Colon (tissue), 2 donors: Measurements from ENCODE around the gene SLC11A1.

ENCODE experiments used
- FAIRE-seq: peaks from 2 replicates; lab custom pipeline; 2012; peaks lifted over from hg19 to GRCh38; lab: Jason Lieb, UNC
- donor health status: control.
- donor health status: control.

Gene SLC11A1

DNA sequence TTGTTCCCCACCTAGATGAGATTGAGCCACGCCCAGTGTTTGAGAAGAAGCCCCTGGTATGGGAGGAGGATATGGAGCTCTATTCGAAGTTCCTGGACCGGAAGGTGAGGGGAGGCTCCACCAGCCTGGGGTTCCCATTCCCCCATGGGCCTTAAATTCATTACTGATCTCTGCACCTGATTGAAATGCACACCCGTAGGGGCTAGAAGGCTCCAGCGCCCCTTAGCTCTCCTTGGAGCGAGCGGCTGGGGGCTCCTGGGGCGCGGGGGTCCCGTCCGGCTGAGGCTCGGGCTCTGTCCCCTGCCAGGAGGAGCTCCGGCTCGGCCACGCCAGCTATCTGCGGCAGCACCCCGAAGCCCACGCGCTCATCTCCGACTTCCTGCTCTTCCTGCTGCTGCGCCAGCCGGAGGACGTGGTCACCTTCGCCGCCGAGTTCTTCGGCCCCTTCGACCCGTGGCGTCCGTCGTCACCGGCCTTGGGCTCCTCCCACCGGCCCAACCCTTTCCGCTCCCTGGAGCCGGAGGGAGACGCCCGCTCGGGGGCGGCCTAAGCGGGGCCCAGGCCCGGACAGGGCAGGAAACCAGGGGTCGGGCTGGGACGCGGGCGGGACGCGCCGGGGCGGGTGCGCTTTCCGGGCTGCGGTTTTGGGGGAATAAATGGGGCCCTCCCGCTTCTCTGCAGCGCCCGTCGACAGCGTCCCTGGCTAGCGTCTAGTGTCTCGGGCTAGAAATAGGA is 14.5 kb upstream of the SLC11A1 start:
- FAIRE-seq, result no peak

DNA sequence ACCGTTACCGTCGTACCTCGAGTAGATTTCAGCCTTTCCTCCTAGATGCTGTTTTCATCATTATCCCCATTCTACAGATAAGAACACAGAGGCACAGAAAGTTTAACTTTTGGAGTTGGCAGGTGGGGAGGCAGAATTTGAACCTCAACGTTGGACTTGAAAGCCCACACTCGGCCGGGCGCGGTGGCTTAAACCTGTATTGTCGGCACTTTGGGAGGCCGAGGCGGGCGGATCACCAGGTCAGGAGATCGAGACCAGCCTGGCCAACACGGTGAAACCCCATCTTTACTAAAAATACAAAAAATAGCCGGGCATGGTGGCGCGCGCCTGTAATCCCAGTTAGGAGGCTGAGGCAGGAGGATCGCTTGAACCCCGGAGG is 13.9 kb upstream of the SLC11A1 start:
- no peak for FAIRE-seq

DNA sequence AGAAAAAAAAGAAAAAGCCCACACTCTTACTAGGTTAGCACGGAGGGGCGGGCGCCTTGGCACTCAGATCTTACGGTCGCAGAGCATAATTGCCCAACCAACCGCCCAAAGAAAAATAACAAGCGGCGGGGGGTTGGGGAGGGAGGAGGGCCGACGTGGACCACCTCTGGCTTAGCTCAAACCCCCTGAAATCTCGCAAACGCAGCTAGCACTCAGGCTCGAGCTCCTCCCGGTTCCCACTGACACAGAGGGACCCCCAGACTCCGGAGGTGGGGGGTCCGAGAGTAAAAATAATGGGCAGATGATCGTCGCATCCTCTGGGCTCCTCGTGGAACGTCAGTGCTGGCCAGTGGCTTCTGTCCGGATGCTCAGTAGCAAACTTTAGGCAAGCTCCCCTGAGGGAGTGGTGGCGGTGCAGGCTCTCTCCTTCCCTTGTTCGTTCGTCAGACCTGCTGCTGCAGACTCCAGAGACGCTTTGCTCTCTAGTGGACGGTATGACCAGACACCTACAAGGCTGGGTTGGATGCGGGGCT is 13.4 kb upstream of the SLC11A1 start:
- FAIRE-seq, result no peak

DNA sequence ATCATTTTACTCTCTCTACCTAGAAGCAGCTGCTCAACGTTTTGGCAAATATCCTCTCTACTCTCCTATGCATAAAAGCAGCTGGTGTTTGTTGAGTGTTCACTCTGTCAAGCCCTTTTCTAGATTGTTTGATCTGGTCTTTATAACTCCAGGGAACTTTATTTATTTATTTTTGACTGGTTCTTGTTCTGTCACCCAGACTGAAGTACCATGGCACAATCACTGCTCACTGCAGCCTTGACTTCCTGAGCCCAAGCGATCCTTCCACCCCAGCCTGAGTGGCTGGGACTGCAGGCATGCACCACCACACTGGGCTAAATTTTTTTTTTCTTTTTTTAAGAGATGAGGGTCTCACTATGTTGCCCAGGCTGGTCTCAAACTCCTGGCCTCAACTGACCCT is 12.7 kb upstream of the SLC11A1 start:
- no peak for FAIRE-seq

DNA sequence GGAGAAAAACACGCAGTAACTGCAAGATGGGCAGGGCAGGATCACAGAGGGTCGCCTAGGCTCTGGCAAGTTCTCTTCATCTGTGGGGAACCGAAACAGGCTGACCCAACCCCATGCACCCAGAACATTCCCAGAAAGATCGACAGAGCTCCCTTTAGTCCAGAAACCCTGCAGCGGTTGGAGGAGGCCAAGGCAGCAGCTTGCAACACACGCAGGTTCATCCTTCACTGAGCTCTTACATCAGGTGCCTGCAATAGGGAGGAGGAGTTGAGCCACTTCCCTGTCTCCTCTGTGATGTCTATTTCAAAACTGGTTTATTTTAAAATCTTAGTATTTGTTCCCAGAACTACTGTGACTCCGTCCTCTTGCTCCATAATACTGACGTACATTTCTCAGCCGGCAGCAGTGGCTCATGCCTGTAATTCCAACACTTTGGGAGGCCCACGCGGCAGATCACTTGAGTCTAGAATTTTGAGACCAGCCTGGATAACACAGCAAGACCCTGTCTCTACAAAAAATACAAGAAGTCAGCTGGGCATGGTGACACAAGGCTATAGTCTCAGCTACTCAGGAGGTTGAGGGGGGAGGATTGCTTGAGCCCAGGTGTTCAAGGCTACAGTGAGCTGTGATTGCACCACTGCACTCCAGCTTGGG is 11.5 kb upstream of the SLC11A1 start:
- FAIRE-seq, result no peak

DNA sequence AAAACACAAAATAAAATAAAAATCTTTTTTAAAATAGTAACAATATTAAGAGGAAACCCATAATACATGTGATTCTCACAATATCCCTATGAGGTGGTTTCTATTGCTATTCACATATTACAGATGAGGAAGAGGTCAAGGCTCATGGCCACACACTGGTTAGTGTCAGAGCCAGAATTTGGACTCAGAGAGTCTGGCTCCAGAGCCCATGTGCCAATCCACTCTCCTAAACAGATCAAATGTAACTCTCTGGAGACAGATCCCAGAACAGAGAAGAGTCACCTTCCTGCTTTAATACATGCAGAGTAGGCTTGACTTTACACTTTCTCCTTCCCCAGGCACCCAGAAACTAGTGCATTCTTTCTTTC is 10.1 kb upstream of the SLC11A1 start:
- no peak for FAIRE-seq

DNA sequence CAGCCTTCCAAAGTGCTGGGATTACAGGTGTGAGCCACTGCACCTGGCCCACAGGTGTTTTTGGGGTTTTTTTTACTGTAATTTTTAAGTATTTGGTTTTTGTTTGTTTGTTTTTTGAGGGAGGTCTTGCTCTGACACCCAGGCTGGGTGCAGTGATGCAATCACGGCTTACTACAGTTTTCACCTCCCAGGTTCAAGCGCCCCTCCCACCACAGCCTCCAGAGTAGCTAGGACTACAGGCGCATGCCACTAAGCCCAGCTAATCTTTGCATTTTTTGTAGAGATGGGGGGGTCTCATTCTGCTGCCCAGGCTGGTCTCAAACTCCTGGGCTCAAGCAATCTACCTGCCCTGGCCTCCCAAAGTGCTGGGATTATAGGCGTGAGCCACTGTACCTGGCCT is 7.3 kb upstream of the SLC11A1 start:
- no peak for FAIRE-seq

DNA sequence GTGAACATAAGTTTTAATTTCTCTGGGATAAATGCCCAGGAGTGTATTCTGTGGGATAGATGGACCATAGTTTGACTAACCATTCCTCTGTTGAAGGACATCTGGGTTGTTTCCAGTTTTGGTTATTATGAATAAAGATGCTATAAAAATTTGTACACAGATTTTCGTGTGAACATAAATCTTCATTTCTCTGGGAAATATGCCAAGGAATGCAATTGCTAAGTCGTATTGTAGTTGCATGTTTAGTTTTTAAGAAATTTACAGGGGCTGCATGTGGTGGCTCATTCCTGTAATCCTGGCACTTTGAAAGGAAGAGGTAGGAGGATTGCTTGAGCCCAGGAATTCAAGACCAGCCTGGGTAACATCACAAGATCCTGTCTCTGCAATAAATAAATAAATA is 6.9 kb upstream of the SLC11A1 start:
- FAIRE-seq, result no peak

DNA sequence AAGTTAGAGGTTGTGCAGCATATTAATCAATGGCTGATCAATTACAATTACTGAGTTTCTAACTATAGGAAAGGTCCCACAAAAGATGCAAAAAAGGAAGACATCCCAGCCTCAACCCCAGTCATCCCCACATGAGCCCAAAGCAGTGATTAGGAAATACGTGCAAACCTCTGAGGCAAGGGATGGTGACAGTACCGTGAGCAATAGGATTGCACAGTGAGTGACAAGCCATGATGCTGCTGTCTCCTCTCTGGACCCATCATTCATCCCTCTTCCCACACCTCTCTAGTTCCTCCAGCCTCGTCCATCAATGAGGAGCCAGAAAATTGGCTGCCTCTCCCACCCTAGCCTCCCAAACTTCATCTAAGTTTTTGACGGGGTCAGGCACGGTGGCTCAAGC is 4.0 kb upstream of the SLC11A1 start:
- no peak for FAIRE-seq

DNA sequence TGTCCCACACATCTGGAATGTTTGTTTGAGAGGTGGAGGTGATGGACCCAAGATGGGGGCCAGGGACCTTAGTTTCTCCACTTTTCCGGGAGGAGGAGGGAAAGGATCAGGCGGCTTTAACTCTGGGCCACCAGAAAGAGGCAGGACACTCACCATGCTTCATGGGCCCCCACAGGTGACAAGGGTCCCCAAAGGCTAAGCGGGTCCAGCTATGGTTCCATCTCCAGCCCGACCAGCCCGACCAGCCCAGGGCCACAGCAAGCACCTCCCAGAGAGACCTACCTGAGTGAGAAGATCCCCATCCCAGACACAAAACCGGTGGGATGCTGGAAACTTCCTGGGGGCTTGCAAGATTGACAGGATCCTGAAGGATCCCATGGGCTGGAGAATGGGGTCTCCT is 712 bp downstream of the SLC11A1 start:
- FAIRE-seq, result no peak

DNA sequence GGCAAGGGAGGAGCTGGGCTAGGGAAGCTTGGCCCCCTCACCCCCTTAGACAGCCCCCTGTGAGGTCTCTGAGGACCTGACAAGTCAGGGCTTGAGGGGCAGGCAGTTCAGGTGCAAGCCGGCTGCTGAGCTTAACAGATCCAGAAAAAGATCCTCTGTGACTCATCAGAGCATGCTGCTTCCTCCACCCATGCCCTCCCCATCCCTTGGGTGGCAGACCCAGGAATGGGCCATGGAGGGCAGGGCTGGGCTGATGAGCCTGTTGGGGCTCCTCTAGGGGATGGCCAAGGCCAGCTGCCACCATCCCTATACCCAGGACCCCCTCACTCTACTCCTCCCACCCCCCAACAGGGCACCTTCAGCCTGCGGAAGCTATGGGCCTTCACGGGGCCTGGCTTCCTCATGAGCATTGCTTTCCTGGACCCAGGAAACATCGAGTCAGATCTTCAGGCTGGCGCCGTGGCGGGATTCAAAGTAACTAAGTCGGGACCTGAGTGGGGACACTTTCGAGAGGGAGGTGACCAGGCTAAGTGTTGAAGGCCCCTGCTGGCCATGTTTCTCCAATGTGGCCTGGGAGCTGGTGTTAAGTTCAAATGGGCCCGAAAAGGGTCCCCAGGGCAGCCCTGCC is 1.9 kb downstream of the SLC11A1 start:
- no peak for FAIRE-seq

DNA sequence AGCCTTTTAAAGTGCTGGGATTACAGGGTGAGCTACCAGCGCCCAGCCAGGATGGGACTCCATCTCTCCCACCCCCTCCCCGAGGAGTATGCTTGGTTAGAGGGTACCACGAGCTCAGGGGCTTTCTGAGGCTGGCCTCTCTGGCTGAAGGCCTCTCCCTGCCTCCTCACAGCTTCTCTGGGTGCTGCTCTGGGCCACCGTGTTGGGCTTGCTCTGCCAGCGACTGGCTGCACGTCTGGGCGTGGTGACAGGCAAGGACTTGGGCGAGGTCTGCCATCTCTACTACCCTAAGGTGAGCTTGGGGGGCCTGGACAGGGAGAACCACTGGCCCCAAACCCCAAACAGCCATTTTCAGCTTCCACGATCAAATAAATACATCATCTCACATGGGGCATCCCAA is 2.9 kb downstream of the SLC11A1 start:
- FAIRE-seq, result no peak

DNA sequence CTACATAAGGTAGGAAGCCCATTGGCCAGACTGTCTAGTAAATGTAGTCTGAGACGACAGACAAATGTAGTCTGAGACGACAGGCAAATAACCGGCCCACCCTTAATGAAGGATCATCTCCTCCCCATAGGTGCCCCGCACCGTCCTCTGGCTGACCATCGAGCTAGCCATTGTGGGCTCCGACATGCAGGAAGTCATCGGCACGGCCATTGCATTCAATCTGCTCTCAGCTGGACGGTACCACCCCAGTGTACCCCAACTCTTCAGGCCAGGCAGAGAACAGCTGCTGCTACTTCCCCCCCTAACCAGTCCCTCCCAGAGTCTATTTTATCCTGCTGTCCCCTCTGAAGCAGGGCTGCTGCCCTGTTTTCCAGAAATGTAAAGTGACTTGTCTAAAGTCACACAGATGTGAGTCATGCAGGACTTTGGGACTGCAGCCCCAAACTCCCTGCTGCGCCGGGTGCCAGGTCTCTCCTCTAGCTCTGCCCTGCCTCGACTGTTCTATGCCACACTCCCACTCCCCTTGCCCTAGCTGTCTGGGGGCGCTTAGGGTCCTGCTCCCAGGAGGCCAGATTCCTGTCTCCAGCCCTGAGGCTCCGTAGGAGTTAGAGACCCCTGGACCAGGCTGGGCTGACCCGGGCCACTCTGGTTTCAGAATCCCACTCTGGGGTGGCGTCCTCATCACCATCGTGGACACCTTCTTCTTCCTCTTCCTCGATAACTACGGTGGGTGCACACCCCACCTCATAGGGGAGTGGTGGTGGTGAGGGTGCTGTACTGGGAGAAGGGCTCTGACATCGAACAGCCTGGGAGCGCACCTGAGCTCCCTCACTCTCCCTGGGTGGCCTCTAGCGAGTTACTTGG is 4.7 kb downstream of the SLC11A1 start:
- no peak for FAIRE-seq

DNA sequence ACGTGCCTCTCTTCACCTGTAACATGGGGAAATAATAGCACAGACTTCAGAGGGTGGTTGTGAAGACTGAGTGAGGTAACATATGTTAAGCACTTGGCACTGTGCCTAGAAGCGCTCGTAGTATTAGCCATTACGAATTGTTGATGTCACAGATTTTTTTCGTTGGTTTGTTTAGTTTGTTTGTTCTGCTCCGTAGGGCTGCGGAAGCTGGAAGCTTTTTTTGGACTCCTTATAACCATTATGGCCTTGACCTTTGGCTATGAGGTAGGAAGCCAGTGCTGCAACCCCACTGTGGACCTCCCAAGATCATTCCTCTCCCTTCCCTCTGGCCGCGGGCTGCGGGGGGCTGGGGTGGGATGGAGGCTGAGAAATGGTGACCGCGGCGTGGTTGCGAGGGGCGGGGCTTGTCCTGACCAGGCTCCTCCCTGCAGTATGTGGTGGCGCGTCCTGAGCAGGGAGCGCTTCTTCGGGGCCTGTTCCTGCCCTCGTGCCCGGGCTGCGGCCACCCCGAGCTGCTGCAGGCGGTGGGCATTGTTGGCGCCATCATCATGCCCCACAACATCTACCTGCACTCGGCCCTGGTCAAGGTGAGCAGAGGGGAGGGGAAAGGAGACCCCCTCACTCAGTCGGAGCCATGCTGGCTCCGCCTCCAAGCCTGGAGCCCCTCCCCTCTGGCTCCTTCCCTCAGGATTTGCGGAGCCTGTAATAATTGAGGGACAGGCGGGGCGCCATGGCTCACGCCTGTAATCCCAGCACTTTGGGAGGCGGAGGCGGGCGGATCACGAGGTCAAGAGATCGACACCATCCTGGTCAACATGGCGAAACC is 5.5 kb downstream of the SLC11A1 start:
- FAIRE-seq, result no peak

DNA sequence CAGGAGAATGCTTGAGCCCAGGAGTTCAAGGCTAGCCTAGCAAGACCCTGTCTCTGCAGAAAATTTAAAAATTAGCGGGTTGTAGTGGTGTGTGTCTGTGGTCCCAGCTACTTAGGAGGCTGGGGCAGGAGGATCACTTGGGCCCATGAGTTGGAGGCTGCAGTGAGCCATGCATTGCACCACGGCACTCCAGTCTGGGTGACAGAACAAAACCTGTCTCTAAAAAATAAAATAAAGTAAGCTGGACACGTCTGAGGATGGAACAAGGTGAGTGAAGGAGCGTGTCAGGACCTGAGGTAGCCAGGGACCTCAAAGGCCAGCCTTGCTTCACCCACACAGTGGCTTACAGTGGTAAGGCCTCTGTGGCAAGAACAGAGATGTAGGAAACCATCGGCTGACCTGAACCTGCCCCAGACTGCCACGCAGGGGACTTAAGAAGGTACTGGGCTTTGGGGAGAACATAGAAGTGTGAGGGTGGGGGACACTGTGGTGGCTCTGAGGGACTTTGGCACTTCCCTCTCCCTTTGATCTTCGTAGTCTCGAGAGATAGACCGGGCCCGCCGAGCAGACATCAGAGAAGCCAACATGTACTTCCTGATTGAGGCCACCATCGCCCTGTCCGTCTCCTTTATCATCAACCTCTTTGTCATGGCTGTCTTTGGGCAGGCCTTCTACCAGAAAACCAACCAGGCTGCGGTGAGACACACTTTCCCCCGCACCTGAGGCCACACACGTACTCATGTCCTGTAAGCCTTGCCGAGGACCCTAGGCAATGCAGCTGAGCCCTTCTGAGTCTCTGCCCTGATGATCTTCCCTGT is 7.5 kb downstream of the SLC11A1 start:
- FAIRE-seq, result no peak

DNA sequence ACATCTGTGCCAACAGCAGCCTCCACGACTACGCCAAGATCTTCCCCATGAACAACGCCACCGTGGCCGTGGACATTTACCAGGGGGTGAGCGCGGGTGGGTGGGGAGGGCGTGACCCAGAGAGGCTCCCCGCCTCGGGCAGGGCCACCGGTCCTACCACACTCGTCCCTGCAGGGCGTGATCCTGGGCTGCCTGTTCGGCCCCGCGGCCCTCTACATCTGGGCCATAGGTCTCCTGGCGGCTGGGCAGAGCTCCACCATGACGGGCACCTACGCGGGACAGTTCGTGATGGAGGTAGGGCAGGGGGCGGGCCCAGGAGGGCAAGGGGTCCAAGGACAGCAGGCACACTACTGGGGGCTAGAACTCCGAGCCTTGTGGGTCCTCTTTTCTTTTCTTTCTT is 9.1 kb downstream of the SLC11A1 start:
- no peak for FAIRE-seq

DNA sequence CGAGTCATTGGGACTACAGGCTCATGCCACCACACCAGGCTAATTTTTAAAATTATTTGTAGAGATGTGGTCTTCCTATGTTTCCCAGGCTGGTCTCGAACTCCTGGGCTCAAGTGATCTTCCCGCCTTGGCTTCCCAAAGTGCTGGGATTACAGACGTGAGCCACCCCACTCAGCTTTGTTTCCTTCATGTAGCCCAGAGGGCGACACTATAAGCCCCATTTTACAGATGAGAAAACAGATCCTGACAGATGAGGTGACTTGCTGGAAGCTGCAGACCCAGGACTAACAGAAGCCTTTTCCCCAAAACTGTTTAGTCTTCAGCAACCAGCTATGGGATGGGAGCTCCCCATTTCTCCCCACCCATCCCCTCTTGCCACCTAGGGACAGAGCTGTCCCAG is 10.4 kb downstream of the SLC11A1 start:
- FAIRE-seq, result no peak

DNA sequence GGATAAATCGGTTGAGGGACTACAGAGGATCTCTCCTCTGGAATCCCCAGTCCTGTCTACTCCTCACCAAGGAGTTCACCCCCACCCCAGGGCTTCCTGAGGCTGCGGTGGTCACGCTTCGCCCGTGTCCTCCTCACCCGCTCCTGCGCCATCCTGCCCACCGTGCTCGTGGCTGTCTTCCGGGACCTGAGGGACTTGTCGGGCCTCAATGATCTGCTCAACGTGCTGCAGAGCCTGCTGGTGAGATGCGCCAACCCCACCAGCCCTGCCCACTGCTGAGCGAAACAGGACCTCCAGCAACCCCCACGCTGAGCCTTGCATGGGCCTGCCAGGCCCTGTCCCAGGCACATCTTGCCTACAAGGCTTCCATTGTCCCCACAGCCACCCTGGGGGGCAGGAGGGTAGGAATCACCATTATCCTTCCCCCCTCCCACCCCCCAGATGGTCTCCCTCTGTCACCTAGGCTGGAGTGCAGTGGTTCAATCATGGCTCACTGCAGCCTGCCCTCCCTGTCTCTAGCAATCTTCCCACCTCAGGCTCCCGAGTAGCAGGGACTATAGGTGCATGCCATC is 10.9 kb downstream of the SLC11A1 start:
- no peak for FAIRE-seq

DNA sequence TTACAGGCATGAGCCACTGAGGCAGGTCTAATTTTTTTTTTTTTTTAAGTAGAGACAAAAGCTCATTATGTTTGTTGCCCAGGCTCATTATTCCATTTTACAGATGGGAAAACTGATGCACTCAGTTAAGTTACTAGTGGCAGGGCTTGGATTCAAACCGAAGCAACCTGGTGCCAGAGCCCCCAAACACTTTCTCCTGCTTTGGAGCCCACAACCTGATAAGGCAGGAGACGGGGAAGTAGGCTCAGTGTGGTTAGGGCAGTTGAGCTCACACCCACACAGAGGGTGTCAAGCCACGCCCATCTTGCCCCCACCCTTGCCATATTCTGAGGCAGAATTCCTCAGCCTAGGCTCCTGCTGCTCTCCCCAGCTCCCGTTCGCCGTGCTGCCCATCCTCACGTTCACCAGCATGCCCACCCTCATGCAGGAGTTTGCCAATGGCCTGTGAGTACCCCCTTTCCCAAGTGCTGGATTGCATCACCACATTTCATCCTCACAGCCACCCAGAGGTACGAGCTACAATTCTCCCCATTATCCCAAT is 11.7 kb downstream of the SLC11A1 start:
- no peak for FAIRE-seq
